GM21367 (cell line): ENCODE measurements around the gene NDUFAF8.
A peak's percentile ranks its signal among the peaks of the same experiment; 100 is the strongest.

Experiments used
- ATAC-seq: cut with Tn5 transposase; IDR thresholded peaks from one replicate; pipeline ENCODE4 v1.9.1; 2021; ENCODE audit not compliant: unreplicated experiment

NDUFAF8 gene, protein sequence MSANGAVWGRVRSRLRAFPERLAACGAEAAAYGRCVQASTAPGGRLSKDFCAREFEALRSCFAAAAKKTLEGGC

GRCh38 chr17:81238815-81239713 is at the start of gene NDUFAF8, which contains the start of gene TEPSIN:
Gene NDUFAF8 (plus strand): TSS chr17:81239318. CDS start chr17:81239364, 46 bp downstream.
Gene TEPSIN (minus strand): TSS chr17:81239055. CDS start chr17:81239033, 22 bp downstream.
- ATAC-seq: peak; percentile 79

GRCh38 chr17:81189670-81190530 is 49.2 kb upstream of the NDUFAF8 start:
- ATAC-seq: no peak

- ATAC-seq: no peak
These were observed 48.5 kb upstream of the NDUFAF8 start for GRCh38 chr17:81190591-81190990.

GRCh38 chr17:81191116-81191515 is 48.0 kb upstream of the NDUFAF8 start:
- no peak for ATAC-seq

DNA sequence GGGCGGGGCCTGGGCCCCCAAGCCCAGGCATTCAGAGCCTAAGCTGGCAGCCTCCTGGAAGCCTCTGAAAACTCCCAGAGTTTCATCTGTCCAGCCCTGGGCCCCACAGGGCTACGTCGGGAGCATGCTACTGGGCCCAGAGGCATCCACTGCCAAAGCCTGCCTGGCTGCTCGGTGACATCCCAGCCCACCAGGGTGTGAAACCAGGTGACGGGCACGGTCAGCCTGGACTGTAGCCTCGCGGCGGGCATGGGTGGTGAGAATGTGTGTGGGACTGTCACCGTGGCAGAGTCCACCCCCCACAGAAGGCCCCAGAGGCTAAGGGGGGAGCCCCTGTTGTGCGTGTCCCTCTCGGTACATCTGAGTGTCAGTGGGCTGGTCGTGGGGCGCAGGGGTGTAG is 47.5 kb upstream of the NDUFAF8 start:
- no peak for ATAC-seq

DNA sequence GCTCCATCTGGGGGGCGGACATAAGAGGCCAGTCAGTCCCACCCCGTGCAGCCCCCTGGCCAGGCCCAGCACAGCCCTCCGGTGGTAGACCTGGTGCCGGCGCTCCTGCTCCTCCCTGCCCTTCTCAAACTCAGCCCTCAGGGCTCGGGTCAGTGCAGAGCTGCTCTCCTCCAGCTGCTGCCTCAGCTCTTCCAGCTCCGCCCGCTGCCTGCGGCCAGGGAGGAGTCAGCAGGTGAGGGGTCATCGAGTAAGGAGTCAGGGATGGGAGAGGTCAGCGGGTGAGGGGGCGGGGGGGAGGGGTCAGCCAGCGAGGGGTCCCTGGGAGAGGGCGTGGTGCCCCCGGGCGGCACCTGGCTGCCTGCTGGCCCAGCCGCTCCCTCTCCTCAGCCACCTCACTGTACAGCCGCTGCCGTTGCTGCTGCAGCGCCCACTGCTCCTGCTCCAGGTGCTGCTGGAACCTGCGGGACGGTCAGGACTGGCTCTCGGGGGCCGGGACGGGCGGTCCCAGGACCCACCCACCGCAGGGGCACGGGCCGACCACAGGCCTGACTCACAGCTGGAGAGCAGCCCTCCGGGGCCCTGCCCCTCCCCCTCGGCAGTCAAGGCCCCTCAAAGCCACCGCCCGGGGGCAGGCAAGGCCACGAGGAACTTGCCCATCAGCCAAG is 46.6 kb upstream of the NDUFAF8 start:
- no peak for ATAC-seq

DNA sequence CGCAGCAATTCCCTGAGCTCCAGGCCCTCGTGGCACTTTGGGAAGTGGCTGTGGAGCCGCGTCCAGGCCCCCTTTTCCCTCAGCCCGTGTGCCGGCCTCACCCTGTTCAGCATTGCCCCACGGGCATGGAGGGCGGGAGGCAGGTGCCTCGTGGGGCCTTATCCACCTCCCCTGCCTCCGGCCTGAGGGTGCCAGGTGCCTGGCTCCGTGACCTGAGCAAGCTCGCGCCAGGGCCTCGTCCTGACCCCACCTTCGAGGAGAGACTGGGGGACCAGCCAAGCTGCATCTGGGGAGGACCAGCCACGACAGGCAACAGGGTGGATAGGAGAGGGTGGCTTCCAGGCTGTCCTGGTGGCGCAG is 46.1 kb upstream of the NDUFAF8 start:
- ATAC-seq: no peak

DNA sequence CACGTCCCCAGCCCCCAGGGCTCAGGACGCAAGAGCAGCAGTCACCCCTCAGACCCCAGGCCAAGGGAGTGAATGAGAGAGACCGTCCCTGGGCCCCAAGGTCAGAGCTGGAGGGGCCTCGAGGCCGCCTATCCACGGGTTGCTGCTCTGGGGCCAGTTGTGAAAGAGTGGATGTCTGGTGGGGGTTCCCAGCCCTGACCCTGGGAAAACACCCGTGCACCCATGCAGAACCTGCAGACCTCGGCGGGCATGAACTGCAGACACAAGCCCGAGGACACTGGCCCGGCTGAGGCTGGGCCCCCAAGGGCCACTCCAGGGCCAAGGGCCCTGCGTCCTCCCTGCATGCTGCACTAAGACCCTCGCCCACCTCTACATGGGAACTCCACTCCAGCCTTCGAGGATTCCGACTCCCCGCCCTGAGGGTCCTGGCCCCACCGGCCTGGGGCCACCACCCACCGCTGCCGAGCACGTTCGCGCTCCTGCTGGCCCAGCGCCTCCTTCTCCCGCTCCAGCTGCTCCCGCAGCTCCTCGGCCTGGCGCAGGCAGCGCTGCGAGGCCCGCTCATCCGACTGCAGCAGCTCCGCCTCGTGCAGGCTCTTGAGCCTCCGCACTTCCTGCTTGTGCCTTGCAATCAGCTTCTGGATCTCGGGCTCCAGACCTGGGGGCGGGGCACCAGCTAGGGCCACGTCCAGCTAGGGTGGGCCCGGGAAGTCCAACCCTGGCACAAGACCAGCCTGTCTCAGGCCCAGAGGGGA is 45.5 kb upstream of the NDUFAF8 start:
- no peak for ATAC-seq

- ATAC-seq: no peak
These were observed 44.8 kb upstream of the NDUFAF8 start for GRCh38 chr17:81194225-81194760.

DNA sequence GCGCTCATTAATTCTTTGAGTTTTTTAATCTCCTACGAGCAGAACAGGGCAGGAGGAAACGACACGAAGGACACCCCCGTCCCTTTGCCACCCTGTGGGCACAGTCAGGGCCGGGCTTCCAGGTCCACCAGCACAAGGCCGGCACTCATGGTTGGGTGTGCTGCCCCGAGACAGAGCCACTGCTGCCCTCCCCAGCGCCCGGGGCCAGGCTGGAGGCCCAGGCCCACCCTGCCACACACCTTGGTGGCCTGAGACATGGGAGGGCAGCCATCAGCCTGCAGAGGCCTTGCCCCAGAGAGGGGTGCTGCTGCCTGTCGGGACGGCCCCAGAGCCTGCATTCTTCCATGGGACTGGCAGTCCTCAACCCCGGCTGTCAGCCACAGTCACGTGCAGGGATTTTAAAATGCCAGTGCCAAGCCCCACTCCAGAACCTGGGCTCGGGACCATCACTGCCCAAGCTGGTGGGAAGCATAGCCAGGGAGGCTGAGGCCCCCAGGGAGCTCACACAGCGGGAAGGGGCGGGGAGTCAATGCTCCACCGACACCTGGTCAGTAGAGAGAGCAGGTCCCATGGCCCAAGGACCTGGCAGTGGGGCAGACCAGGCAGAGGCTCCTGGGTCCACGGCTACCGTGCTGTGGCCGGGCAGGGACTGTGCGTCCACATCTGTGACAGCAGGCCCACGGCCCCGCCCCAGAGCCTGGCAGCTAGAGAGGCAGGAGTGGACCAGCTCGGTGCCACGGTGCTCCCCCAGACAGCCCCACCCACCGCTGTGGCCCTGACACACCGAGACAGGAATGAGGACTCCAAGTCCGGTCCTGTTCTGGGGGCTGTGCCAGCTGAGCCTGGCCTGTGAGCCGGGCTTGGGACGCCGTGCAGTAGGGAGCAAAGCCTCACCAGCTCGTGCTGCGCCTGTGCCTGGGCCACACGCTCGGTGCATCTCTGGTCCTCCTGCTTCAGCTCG is 43.9 kb upstream of the NDUFAF8 start:
- no peak for ATAC-seq

GRCh38 chr17:81195941-81196495 is 43.1 kb upstream of the NDUFAF8 start:
- no peak for ATAC-seq

- no peak for ATAC-seq
These were observed 42.4 kb upstream of the NDUFAF8 start for GRCh38 chr17:81196505-81197408.

GRCh38 chr17:81197409-81197795 is 41.7 kb upstream of the NDUFAF8 start:
- ATAC-seq: no peak

DNA sequence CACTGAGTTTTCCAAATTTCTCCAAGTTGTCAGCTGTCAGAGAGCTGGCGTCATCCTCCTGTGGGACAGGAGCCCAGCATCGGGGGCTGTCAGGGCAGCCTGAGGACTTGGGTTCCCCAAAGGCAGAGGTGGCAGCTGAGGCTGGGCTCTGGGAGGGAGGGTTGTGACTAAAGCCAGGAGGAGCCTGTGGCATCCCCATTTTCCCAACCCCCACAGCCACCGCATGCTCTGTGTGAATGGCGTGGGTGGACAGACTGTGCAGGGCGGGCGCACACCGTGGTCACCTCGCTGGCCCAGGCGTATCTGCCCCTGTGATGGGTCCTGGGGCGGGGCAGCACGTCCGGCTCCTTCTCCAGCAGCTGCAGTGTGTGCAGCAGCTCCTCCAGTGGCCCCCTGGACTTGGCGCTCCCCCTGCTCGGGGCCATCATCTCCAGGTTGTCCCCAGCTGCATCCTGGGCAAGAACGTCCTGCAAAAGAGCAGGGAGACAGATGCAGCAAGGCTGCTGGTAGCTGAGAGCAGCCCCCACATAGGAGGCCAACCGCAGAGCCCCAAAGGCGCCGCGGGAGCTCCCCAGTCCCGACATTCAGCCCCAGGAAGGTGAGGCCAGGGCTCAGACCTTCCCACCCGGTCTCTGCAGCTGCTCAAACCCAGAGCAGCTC is 41.2 kb upstream of the NDUFAF8 start:
- ATAC-seq: no peak

- ATAC-seq: no peak
These were observed 40.2 kb upstream of the NDUFAF8 start for GRCh38 chr17:81198826-81199481.

- no peak for ATAC-seq
These were observed 39.7 kb upstream of the NDUFAF8 start for GRCh38 chr17:81199482-81199830.

GRCh38 chr17:81200201-81200600 is 38.9 kb upstream of the NDUFAF8 start:
- no peak for ATAC-seq
